NCI-H2107 (cell line): ENCODE data around the gene LMX1A.

Experiments
- DNase-seq: peaks from one replicate; lab custom pipeline; 2025; lab: John Stamatoyannopoulos, UW

LMX1A gene

DNA sequence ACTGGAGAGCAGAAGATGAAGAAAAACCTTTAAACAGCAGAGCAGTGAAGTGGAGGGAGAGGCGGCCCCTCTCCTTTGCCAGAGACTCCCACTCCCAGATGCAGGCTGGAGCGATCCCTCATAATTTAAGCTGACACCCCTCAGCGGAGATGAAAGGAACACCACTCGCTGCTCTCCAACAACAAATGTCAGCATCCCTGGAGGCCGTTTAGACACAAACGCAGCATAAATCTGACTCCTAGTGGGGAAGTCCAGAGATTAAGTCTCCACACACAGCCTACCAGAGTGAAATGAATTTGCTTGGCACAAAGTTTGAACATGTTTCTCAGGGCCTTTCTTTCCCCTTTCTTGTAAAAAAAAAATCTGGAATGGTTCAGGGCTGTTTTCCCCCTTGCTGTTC is 137.8 kb downstream of the LMX1A start:
- no peak for DNase-seq

DNA sequence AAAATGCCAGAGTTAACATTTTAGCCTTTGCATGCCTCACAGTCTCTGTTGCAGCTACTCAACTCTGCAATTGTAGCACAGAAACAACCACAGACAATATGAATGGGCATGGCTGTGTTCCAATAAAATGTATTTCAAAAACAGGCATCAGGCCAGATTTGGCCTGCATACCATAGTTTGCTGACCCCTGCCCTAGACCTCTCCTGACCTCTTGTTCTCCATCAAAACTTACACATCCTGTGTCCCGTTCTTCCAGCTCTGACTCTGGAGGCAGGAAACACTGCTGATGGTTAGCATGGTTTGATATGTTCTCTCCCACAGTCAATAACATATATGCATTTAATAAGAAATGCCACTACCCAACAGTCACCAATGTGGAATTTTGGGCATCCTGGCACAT is 138.6 kb downstream of the LMX1A start:
- no peak for DNase-seq

DNA sequence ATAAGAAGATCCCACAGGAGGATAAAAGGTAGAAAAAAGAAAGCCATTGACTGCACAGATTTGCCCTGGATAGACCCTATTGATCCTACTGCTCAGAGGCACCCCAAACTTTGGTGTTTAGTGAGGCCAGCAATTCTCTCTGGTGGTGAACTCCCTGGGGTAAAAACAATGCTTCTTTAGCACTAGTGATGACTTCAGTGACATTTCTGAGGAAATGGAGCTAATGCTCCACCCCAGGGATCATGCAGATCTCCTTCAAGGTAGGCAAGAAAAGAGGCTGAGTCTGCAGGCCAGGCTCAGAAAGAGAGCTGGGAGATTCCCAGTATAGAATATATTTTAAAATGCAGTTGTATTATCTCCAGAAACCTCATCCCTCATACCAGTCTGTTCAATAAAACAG is 140.3 kb downstream of the LMX1A start:
- no peak for DNase-seq

DNA sequence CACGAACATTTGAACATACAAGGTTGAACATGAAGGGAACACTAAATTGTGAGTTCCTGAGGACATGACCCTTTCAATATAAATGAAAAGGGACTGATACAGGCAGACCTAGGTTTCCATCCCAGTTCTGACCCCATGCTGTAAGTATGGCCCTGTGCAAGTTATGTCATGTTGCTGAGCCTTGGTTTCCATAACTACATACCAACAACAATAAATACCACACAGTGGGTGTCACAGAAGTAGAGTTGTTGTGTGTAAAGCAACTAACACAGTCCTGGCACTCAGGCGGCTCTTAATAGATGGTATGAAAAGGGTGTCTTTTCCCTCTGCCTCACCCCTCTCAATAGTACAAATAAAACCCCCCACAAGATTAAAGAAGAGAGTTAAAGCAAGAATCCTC is 140.8 kb downstream of the LMX1A start:
- DNase-seq: no peak

DNA sequence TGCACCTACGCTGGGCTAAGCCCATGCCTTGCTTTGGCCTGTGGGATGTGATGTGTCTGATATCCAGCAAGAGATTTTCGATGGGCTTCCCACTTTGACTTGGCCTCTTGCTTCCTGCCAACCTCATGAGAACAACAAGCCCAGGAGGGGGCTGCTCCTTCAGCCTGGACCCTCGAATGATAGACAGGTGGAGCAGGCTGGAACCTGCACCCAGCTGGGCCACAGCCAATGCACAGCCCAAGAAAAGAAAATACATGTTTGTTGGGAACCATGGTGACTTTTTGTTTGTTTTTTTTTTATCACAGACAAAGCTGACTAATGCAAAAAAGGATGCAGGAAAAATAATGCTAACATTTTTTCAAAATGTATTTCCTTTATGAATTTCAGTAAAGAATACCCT is 144.3 kb downstream of the LMX1A start:
- DNase-seq: no peak

DNA sequence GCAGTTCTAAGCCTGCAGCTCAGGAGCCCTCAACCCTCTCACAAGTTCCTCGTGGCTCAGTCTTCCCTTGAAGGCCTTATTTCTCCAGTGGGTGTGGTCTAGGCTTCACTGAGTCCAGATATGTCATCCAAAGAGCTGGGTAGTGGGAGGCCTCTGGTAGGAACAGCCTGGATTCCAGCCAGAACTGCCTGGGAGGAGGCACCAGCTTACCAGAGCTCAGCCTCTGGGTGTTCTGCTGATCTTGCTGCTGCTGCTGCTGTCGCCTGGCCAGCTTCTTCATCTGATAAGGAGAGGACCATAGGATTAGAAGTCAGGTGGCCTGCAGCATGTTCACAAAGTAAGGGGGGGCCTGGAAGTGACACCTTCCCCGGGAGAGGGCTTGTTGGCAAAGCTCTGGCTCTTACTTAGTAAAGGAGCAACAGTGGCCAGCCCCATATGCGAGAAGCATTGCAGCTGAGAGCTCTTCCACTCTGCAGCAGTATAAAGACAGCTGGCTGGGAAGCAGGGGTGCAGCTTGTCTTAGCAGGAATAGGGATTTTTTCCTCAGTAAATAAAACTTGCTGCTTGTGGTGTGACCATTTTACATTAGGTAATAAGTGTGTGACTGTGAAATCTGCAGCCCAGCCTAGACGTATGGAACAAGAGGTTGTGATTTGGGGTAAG is 148.5 kb downstream of the LMX1A start:
- no peak for DNase-seq

DNA sequence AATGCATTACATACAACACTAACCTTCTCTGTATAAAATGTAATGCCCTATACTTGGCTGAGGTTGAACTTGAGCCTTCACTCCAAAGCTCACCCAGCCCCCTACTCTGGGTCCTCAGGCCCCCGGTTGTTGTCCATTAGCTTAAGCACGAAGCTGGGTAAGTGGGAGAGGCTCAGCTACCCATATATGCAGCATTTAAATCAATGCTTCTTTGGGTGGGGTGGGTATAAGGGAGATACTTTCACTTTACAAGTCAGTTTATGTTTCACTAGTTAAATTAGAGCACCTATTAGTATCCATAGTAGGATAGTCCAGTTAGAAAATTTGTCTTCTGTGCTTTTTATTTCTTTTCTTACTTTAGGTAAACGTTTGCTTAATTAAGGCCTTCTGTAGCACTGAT is 151.4 kb downstream of the LMX1A start:
- no peak for DNase-seq

DNA sequence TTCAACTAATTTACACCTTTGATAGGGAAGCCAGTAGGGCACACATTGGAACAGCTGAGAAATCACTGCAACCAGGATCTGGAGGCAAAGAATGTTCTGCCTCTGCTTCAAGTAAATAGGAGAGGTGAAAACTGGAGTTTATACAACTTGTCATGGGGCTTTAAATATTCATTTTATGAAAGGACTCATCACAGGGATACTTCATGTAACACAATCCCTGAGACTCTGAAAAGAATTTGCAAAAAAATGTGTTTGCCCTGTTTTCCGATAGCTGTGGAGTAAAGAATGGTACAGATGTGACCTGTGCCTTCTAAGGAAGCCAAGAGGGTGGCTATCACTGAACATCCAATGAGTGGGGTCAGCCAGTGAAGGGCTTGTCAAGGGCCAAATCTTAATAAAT is 152.0 kb downstream of the LMX1A start:
- no peak for DNase-seq

DNA sequence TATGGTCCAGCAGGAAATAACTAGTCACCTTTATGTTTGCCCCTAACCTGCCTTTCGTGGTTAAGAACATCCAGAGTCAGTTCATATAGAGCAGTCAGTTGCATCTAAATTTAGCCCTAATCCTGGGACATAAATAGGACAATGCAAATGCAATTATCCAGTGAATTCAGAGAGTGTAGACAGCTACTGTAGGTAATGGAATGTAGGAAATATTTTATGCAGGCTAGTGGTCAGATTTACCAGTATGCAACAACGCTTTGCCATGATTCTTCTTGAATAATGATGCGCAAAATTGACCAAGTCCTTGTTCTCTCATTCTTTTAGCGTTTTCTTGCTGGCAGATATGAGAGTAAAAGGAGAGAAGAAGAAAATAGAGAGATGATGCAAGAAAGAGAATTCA is 165.4 kb downstream of the LMX1A start:
- no peak for DNase-seq

DNA sequence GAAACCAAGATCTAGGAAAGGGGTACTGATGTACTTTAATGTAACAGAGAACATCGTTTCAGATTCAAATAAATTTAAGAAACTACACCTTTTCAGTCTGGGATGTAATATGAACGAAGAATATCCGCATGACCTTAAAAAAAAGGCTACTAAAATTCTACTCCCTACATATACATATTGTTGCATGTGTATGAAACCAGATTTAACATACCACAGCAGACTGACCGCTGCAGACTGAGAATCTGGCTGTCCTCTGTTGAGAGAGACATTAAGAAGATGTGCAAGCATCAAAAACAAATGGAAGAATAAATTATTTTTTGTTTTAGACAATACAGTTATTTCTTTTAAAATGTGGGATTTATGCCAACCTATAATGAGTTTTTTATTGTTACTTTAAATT is 166.6 kb downstream of the LMX1A start:
- no peak for DNase-seq

DNA sequence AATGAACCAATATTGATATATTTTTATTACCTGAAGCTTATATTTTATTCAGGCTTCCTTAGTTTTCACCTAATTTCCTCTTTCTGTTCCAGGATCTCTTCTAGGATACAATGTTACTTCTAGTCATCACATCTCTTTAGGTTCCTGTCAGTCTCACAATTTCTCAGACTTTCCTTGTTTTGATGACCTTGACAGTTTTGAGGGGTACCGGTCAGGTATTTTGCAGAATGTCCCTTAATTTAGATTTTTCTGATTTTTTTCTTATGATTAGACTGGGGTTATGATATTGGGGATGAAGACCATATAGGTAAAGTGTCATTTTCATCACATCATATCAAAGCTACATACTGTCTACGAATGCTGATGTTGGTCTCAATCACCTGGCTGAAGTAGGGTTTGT is 167.5 kb downstream of the LMX1A start:
- no peak for DNase-seq

DNA sequence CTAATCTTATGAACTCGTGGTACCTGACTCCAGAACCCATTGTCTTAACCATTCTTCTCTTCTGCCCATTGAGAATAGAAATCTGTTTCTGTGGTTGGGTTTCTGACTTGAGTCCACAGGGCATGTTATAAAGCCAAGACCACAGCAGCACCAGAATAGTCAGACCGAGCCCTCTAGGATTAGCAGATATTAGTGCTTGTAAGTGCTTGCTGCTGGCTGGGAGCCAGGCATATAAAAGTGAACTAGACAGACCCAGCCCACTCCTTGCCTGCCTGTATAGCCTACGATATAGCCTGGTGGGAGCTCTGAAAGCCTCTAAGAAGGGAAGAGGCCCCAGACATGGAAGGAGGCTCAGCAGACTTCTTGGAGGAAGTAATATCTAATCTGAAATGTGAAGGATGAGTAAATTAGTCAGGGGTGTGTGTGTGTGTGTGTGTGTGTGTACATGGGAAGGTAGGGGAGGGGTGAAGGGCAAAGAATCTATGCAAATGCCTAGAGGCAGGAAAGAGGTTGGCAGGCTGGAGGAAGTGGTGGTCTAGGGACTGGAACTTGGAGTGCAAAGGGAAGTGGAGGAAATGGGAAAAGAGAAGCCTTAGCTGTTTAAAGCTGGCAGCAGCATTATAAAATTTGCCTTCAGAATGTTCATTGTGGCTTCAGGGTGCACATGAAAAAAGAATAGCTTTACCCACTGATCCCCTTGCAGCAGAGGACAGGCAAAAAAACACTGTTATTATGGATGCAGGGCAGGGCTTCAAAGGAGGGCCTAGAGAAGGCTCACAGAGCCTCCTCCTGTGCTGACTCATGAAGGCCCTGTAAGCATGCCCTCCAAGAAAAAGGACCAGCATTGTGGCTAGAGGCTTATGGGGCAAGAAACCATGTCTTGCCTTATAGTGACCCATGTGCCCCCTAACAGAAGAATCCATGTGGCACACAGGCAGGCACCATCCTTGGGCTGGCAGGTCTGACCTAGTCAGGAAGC is 169.2 kb downstream of the LMX1A start:
- no peak for DNase-seq

DNA sequence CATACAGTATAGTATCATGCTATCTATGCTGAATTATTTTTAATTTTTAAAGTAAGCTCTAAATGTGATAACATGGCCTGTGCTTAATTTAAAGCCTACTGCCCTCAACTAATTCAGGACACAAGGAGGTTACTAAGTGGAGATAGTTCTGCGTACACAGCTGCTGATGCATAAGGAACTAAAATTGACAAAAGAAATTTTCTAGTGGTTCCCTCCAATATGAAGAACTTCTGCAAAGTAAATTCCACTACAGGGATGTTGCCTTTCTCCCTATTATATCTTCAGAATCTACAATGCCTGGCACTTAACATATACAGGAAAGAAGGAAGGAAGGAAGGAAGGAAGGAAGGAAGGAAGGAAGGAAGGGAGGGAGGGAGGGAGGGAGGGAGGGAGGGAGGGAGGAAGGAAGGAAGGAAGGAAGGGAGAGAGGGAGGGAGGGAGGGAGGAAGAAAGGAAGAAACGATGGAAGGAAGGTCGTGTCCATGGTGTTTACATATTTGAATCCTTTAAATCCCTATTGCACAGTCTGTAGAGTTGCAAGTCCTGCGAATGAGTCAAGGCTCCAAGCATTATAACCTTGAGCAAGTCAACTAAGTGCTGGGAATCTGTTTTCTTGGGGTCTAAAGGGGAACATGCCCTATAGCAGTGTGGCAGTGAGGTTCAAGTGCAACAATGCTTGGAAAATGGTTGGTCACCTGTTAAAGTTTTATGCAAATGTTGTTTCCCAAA is 171.2 kb downstream of the LMX1A start:
- DNase-seq: no peak

DNA sequence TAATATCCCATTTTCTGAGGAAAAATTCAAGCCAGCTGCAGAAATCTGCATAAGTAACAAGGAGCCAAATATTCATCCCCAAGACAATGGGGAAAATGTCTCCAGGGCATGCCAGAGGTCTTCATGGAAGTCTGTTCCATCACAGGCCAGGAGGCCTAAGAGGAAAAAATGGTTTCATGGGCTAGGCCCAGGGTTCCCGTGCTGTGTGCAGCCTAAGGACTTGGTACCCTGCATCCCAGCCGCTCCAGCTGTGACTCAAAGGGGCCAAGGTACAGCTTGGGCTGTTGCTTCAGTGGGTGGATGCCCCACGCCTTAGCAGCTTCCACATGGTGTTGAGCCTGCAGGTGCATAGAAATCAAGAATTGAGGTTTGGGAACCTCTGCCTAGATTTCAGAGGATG is 173.5 kb downstream of the LMX1A start:
- DNase-seq: no peak

DNA sequence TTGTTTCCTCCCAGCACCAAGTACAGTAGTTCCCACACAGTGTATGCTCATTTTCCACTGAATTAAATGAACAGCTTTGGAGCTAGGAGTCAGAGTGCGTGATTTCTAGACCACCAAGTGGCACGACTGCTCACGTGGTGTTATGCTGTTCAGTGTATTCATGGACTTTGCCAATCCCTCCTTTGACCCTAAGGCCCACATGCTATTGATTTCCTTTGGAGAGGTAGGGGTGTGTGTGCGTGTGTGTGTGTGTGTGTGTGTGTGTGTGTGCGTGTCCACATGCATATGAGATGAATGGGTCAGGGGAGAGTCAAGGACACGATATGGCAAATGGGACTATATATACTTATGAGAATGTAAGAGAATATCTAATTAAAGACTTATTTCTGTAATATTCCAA is 177.2 kb downstream of the LMX1A start:
- DNase-seq: no peak

DNA sequence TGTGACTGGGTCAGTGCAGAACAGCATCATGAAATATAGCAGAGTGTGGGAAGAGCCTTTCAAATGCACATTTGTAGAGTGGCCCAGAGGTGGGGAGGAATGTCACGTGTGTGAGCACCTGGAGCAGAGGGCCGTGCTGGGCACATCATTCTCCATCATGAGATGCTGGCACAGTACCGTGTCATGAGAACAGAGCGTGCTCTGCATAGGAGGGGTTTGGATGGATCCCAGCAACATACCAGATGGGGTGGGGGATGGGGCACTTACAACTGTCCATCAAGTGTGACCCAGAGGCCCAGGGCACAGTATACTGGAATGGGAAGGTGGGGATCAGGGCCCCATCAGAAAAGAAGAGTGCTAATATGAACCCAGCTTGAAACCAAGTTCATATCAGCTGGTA is 182.0 kb downstream of the LMX1A start:
- DNase-seq: no peak

DNA sequence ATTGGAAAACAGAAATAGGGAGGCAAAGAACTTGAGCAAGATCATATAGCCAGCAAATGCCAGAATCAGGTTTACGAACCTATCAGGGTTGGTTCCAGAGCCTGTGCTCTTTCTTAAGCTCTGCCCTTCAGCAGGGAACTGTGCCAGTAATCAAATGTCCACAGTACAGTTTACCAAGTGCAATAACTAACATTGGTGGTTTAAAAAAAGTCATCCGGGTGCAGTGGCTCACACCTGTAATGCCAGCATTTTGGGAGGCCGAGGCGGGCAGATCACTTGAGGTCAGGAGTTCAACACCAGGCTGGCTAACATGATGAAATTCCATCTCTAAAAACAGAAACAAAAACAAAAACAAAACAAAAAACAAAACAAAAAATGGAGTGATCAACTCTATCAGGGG is 182.7 kb downstream of the LMX1A start:
- no peak for DNase-seq

DNA sequence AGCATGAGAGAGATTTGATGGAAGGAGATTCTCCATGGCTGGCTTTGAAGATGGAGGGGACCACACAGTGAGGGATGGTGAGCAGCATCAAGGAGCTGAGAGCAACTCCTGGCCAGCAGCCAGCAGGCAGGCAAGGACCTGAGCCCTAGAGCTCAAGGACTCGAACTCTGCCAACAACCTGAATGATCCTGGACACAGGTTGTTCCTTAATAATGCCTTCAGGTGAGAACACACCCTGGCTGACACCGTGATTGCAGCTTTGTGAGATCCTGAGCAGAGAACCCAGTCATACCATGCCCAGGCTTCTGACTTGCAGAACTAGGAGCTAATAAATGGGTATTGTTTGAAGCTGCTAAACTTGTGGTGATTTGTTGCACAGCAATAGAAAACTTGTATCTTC is 183.1 kb downstream of the LMX1A start:
- no peak for DNase-seq

DNA sequence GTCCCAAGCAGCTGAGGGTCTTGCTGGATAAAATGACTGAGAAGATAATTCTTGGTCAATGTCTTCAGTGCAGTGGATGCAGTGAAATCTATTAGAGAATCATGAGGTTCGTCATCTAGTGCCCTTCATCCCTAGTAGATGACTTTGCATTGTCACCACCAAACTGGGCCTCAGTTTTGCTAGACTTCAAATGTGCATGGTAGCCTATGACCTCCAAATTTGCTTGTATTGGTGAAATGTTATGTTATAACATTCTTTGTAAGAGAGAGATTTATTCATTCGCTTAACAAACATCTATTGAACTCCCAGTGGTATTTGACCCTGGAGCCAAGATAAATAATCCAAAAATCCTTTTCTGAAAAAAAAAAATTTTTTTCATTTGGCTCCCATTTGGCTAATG is 183.8 kb downstream of the LMX1A start:
- no peak for DNase-seq

DNA sequence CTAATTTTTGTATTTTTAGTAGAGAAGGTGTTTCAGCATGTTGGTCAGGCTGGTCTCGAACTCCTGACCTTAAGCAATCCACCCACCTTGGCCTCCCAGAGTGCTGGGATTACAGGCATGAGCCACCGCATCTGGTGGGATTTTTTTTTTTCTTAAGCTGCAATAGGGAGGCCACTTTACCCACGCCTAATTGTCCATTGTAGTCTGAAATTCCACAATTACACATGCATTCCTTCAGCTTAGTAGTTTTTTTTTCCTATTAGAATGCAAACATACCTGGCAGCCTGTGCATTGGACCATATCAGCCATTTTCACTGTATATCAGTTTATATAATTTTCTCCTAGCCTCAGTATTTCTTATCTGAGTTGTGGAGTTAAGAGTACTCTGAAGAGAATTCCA is 186.8 kb downstream of the LMX1A start:
- no peak for DNase-seq

DNA sequence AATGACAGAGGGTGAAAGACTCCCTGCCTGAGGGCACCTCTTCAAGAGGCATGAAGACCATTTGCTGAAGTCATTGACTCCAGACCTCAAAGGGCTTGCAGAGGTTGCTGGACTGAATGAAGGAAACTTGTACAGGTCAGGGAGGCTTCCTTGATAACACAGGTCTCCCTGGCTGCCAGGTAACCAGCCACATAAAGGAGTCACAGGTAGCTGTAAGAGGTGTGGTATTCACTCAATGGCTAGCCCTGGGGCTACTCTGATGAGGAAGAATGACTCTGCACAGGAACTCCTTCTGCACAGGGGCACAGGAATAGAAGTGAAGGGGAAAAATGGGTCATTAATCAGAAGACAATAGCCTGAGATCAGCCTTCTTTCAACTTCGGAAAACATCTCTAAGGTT is 187.5 kb downstream of the LMX1A start:
- DNase-seq: no peak

DNA sequence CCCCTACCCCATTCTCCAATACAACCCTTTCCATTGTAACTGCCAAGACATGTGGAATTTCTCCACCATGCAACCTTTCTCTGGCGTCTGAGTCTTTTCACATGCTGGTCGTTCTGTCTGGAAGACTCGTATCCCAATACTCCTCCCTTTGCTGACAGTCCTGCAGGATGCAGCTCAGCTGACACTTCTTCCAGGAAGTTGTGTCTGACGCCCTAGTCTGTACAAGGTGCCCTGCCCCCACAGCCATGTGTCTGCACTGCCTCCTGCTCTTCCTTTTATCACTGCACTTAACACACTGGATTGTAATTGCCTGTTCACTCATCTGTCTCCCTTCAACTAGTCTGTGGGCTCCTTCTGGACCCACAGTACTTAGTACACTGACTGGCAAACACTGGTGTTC is 188.0 kb downstream of the LMX1A start:
- no peak for DNase-seq

DNA sequence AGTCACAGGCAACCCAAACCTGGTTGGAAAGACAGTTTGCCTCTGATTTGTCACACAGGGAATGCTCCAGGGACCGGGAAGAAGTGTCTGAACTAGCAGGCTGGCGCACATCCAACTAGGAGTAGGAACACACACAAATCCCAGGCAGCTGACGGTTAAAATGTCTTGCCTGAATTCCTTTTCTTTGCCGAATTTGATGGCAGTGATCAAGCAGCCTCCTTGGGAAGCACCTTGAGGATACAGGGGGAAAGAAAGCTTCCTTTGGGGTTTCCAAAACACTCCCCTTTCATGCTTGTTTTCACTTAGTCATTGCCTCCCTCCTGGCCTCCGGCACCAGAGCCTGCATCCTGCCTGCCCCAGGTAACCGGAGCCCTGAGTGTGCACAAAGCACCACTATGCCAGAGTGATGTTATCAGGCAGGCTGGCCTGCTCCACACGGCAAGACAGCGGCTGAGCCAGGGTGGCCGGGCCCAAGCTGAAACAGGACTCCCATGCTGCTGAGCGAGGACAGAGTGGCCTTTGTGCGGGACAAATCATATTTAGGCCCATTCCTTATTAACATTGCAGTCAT is 193.8 kb downstream of the LMX1A start:
- DNase-seq: peak; percentile 84
